Endodermal cell (in vitro differentiated cells): ENCODE data around the gene ABHD2. TPM values are rescaled to one million over a fixed set of nuclear protein-coding genes. Genes with fewer than 3 reads are reported as not detected.

Experiments used
- DNase-seq: peaks from one replicate; pipeline ENCODE4 v3.0.0-alpha.2; 2017
- H3K27ac ChIP-seq: 2 replicates; pipeline ENCODE4 v1.5.1; 2013; ENCODE audit warnings: mild to moderate bottlenecking, low read depth, low read length, moderate library complexity
- H3K27me3 ChIP-seq: 2 replicates; pipeline ENCODE4 v1.6.1; 2013; ENCODE audit warnings: mild to moderate bottlenecking, low read length, moderate library complexity; ENCODE audit not compliant: insufficient read depth, control insufficient read depth, poor library complexity, severe bottlenecking
- H3K36me3 ChIP-seq: 2 replicates; pipeline ENCODE4 v1.7.0; 2013; ENCODE audit warnings: mild to moderate bottlenecking, low read length, moderate library complexity; ENCODE audit not compliant: control insufficient read depth, insufficient read depth
- H3K4me1 ChIP-seq: one replicate; pipeline ENCODE4 v1.7.0; 2013; ENCODE audit warnings: low read length; ENCODE audit not compliant: control insufficient read depth, insufficient read depth
- H3K4me3 ChIP-seq: 2 replicates; pipeline ENCODE4 v1.5.1; 2013; ENCODE audit warnings: mild to moderate bottlenecking, low read length, moderate library complexity
- H3K9ac ChIP-seq: 2 replicates; pipeline ENCODE4 v1.6.1; 2013; ENCODE audit warnings: mild to moderate bottlenecking, low read length, moderate library complexity; ENCODE audit not compliant: poor library complexity, severe bottlenecking; ENCODE audit errors: extremely low read depth
- H3K9me3 ChIP-seq: 2 replicates; pipeline ENCODE4 v1.6.1; 2013; ENCODE audit warnings: mild to moderate bottlenecking, low read length, moderate library complexity; ENCODE audit not compliant: control insufficient read depth
- H3K27ac Mint-ChIP-seq: 2 replicates; pipeline ENCODE4 v1.8.0; 2020; ENCODE audit warnings: mixed read lengths
- H3K27me3 Mint-ChIP-seq: 2 replicates; pipeline ENCODE4 v1.8.0; 2021; ENCODE audit warnings: mild to moderate bottlenecking, mixed read lengths; ENCODE audit not compliant: insufficient read depth
- H3K36me3 Mint-ChIP-seq: 2 replicates; pipeline ENCODE4 v1.8.0; 2020; ENCODE audit warnings: low read depth, mixed read lengths
- H3K4me1 Mint-ChIP-seq: 2 replicates; pipeline ENCODE4 v1.8.0; 2020; ENCODE audit warnings: mixed read lengths
- H3K4me3 Mint-ChIP-seq: 2 replicates; pipeline ENCODE4 v1.8.0; 2020; ENCODE audit warnings: mild to moderate bottlenecking, moderate library complexity, mixed read lengths
- H3K9me3 Mint-ChIP-seq: 2 replicates; pipeline ENCODE4 v1.8.0; 2020; ENCODE audit warnings: mild to moderate bottlenecking, mixed read lengths
- WGBS, 2 experiments: methylation state at CpG; one replicate each; pipeline versions ENCODE4 v1.1.5 to v1.1.7; 2013; ENCODE audit warnings: missing lambda C conversion rate in 2 of 2, mixed read lengths in 1 of 2; ENCODE audit not compliant: insufficient coverage in 1 of 2, insufficient read length in 1 of 2; 5-methylcytosine and 5-hydroxymethylcytosine counted together
- total RNA-seq, 2 donors: library from RNA; stranded (reverse); fragmentation: NEBNext Ultra II Directional in 1 of 2; extraction: Animal tissue kit (Norgen Biotek cat#: 25700) in 1 of 2; gene quantifications; 2 replicates in 1 of 2; 3 replicates in 1 of 2; pipeline ENCODE4 v1.2.1, GENCODE V29; 2021
- TF ChIP-seq, protein P1 (sequence below): fragments of 200-600 bp; sonication (generic); conservative IDR thresholded peaks from 2 replicates; pipeline ENCODE4 v1.5.0; 2021; ENCODE audit warnings: antibody characterized with exemption, mild to moderate bottlenecking

The ABHD2 gene
- total RNA-seq, 2 donors from 2014 or later, result 24.1 to 26.0 TPM

DNA sequence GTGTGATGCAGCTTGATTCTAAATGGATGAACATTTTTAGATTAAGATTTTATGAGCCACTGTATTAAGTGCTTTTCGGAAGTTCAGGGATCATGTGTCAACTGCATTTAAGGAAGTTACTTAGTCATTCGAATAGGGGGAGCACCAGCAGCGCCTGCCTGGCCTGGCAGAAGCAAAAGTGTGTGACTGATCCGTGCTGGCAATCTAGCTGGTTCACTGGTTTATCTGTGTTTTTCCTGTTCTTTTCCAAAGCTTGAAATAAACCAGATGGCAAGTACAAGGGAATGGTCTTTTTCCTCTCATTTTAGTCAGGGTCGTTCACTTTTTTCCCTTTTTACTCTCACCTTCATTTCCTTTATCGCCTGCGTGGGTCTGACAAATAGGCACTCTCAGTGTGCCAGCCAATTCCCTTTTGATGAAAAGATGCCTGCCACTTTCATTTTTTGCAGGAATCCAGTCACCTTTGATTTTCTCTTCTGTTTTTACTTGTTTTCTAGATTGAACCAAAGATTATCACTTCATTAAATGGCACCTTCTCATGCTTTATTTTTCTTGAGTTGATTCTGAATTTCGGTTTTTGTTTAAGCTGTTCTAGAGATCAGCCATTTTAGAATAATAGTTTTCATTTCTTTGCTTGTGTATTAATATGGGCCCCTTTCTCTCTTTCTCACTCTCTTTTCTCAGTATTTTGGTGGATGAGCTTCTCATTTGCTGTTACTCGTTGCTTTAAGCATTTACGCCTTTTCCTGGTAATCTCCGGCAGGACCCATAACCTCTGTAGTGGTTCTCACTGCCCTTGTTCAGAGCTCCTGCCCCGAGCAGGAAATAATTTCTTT lies 2.8 kb downstream of the ABHD2 start:
- Histone ChIP-seq H3K27me3 (no peaks in the 10 kb centered on the region), H3K4me3 (no peak overlapping the region), H3K9me3 (no peaks in the 10 kb centered on the region), H3K4me1 (no peaks in the 10 kb centered on the region), H3K36me3 (no peaks in the 10 kb centered on the region), H3K27ac (no peak overlapping the region), H3K9ac (no peak overlapping the region)
- DNase-seq, result no peak
- no peaks in the 10 kb centered on the region for H3K36me3 Mint-ChIP-seq
- H3K4me1 Mint-ChIP-seq, result peaks cover 11% of the 10 kb centered on the region
- no peaks in the 10 kb centered on the region for H3K27me3 Mint-ChIP-seq
- TF ChIP-seq, protein P1, sequence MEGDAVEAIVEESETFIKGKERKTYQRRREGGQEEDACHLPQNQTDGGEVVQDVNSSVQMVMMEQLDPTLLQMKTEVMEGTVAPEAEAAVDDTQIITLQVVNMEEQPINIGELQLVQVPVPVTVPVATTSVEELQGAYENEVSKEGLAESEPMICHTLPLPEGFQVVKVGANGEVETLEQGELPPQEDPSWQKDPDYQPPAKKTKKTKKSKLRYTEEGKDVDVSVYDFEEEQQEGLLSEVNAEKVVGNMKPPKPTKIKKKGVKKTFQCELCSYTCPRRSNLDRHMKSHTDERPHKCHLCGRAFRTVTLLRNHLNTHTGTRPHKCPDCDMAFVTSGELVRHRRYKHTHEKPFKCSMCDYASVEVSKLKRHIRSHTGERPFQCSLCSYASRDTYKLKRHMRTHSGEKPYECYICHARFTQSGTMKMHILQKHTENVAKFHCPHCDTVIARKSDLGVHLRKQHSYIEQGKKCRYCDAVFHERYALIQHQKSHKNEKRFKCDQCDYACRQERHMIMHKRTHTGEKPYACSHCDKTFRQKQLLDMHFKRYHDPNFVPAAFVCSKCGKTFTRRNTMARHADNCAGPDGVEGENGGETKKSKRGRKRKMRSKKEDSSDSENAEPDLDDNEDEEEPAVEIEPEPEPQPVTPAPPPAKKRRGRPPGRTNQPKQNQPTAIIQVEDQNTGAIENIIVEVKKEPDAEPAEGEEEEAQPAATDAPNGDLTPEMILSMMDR, result no peak
- H3K27ac Mint-ChIP-seq, result no peak overlapping the region
- H3K9me3 Mint-ChIP-seq, result no peaks in the 10 kb centered on the region
- no peak overlapping the region for H3K4me3 Mint-ChIP-seq
- WGBS, 2 experiments, result 70 to 78% methylated on average over 9 to 12 of the region's 12 CpGs

DNA sequence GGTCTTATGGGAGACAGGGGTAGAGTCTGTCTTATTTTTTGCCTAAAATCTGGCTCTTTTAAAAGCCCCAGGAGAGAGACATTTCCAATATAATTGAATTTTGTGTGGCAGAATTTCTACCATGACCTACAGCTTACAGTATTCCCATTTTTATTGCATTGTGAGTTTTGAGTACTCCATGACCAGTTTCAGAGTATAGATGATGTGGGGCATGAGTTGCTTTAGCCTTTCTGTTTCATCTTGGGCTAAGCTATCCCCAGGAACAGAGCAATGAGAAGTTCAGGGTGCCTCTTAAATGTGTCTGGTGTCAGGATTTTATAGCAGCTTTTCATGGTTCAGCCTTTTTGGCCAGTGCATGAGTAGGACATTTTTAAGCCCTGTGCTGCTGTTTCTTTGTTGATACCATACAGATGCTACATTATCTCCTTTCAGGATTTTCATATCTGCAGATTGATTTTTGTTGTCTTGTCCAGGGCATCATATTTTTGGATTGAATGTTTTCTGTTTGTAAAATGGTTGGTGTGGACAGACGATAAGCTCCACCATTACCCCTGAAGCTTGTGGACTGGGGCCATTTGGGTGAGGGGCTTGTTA lies 3.5 kb downstream of the ABHD2 start:
- TF ChIP-seq, protein P1, result no peak
- Mint-ChIP-seq H3K36me3 (no peaks in the 10 kb centered on the region), H3K27me3 (no peaks in the 10 kb centered on the region), H3K4me1 (peaks cover 11% of the 10 kb centered on the region), H3K4me3 (no peak overlapping the region), H3K9me3 (no peaks in the 10 kb centered on the region), H3K27ac (no peak overlapping the region)
- DNase-seq, result no peak
- no peaks in the 10 kb centered on the region for H3K36me3 ChIP-seq
- no peaks in the 10 kb centered on the region for H3K4me1 ChIP-seq
- H3K27me3 ChIP-seq, result no peaks in the 10 kb centered on the region
- H3K27ac ChIP-seq, result no peak overlapping the region
- WGBS, 2 experiments, result 100% methylated on average over 1 of the region's 1 CpG
- H3K4me3 ChIP-seq, result no peak overlapping the region
- H3K9me3 ChIP-seq, result no peaks in the 10 kb centered on the region
- no peak overlapping the region for H3K9ac ChIP-seq

DNA sequence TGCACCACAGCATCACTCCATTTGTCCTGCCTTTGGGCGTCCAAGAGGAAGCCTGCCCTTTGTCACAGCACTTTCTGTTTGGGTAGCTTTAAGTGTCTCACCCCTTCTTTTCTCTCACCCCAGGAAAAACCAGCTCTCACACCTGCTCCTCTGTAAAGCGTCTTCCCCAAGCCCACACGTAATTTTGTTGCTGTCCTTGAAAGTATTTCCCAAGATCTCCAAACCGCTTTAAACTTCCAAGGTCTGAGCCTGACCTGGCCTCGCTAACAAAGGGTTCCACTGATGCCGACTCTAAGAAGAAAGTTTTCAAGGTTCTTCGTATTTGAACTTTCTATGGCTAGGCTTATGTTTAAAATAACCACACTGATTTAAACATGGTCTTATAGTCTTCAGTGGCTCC lies 5.3 kb downstream of the ABHD2 start:
- no peaks in the 10 kb centered on the region for H3K9me3 Mint-ChIP-seq

More for the DNA sequence above, 5.3 kb downstream of the ABHD2 start:
- TF ChIP-seq, protein P1, result no peak
- H3K27ac Mint-ChIP-seq, result peak overlapping the region; percentile 19
- no peaks in the 10 kb centered on the region for H3K36me3 Mint-ChIP-seq
- no peak overlapping the region for H3K27ac ChIP-seq
- H3K4me3 ChIP-seq, result no peak overlapping the region
- no peak overlapping the region for H3K9ac ChIP-seq
- no peaks in the 10 kb centered on the region for H3K36me3 ChIP-seq
- no peaks in the 10 kb centered on the region for H3K27me3 Mint-ChIP-seq
- no peak overlapping the region for H3K4me3 Mint-ChIP-seq
- no peaks in the 10 kb centered on the region for H3K4me1 ChIP-seq
- H3K9me3 ChIP-seq, result no peaks in the 10 kb centered on the region
- peaks cover 11% of the 10 kb centered on the region for H3K4me1 Mint-ChIP-seq
- no peak for DNase-seq
- 93 to 98% methylated on average over 7 of the region's 7 CpGs for WGBS, 2 experiments
- H3K27me3 ChIP-seq, result no peaks in the 10 kb centered on the region
